Activated CD4-positive, alpha-beta T cell treated with anti-CD3 and anti-CD28 coated beads, Interleukin-2, amount 50 U/mL, for 48 hours (primary cell): ENCODE results near the gene NEU2.
A peak's percentile ranks its signal among the peaks of the same experiment; 100 is the strongest.
"Not testable (repeated sequence)": the region's sequence is repeated elsewhere in the genome, so short reads cannot be mapped to it uniquely, and the experiment has no call there.

ENCODE experiments used
- DNase-seq, 2 experiments: peaks; one replicate each; pipeline ENCODE4 v3.0.0-alpha.2; 2020

Gene NEU2

GRCh38 chr2:233059797-233060500 is 27.5 kb downstream of the NEU2 start, which contains the start of gene INPP5D:
Gene INPP5D, plus strand, starts transcription at chr2:233060342. Its CDS starts 137 bp downstream, at chr2:233060479.
- DNase-seq, result peak; percentile 63 to 72

GRCh38 chr2:233060501-233060979 is 28.1 kb downstream of the NEU2 start:
- DNase-seq, result no peak

- DNase-seq, result peak; percentile 52 to 63
Observed at GRCh38 chr2:233060980-233061590, 28.6 kb downstream of the NEU2 start.

GRCh38 chr2:233061591-233062450 is 29.3 kb downstream of the NEU2 start:
- peak; percentile 46 to 65 for DNase-seq

- DNase-seq, result no peak
Observed at GRCh38 chr2:233062451-233062850, 30.0 kb downstream of the NEU2 start.

GRCh38 chr2:233062946-233063268 is 30.4 kb downstream of the NEU2 start:
- no peak for DNase-seq

- DNase-seq, result no peak
Observed at GRCh38 chr2:233063269-233063975, 30.9 kb downstream of the NEU2 start.

- no peak for DNase-seq
Observed at GRCh38 chr2:233063976-233064411, 31.5 kb downstream of the NEU2 start.

- no peak for DNase-seq
Observed at GRCh38 chr2:233064530-233065199, 32.2 kb downstream of the NEU2 start.

- DNase-seq, result not testable (repeated sequence)
Observed at GRCh38 chr2:233065200-233065589, 32.7 kb downstream of the NEU2 start.

GRCh38 chr2:233065954-233066470 is 33.5 kb downstream of the NEU2 start:
- DNase-seq, result no peak

GRCh38 chr2:233068762-233069418 is 36.4 kb downstream of the NEU2 start:
- DNase-seq, result no peak

GRCh38 chr2:233072838-233073237 is 40.4 kb downstream of the NEU2 start:
- DNase-seq, result no peak

- DNase-seq, result no peak
Observed at GRCh38 chr2:233074106-233074505, 41.6 kb downstream of the NEU2 start.

- DNase-seq, result no peak
Observed at GRCh38 chr2:233075141-233075965, 42.9 kb downstream of the NEU2 start.

GRCh38 chr2:233075966-233076339 is 43.5 kb downstream of the NEU2 start:
- DNase-seq, result no peak

GRCh38 chr2:233076749-233077148 is 44.3 kb downstream of the NEU2 start:
- no peak for DNase-seq

- peak in 1 of 2 experiments; percentile 22 for DNase-seq
Observed at GRCh38 chr2:233079473-233079877, 47.0 kb downstream of the NEU2 start.

GRCh38 chr2:233079953-233080835 is 47.7 kb downstream of the NEU2 start:
- DNase-seq, result peak in 1 of 2 experiments; percentile 37
